Measurements from ENCODE around the gene CD74.

The CD74 gene

DNA sequence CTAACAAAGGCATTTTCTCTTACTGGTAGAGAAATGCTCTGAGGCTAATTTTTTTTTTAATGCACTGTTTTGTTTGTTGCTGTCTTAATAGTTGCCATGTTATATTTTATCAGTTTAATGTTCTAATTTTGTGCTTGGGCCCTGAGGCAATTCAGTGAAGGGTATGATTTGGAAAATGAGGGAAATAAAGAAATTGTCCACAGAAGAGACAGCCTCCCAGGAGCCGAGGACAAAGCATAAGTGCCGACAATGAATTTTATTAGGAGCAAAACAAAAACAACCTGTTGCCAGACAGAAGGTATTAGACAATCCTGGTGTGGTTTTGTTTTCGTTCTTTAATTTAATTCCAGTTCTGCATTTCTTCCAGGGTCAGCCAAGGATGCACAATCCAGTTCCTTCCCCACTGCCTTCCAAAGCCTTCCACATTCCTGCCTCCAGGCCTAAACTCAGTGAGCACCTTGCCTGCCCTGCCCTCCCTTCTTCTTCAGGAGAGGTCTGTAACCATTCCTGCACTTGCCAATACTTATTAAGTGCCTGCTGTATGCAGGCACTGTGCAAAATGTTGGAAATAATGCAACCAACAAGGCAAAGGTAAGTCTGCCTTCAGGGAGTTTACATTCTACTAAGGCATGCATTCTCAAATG lies 59.6 kb downstream of the CD74 start:
- TF ChIP-seq, protein P1, sequence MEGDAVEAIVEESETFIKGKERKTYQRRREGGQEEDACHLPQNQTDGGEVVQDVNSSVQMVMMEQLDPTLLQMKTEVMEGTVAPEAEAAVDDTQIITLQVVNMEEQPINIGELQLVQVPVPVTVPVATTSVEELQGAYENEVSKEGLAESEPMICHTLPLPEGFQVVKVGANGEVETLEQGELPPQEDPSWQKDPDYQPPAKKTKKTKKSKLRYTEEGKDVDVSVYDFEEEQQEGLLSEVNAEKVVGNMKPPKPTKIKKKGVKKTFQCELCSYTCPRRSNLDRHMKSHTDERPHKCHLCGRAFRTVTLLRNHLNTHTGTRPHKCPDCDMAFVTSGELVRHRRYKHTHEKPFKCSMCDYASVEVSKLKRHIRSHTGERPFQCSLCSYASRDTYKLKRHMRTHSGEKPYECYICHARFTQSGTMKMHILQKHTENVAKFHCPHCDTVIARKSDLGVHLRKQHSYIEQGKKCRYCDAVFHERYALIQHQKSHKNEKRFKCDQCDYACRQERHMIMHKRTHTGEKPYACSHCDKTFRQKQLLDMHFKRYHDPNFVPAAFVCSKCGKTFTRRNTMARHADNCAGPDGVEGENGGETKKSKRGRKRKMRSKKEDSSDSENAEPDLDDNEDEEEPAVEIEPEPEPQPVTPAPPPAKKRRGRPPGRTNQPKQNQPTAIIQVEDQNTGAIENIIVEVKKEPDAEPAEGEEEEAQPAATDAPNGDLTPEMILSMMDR (conservative IDR thresholded peaks at IDR 0.05; ENCODE audit: control insufficient read depth, insufficient read depth, low read depth, low read length): no peak
- H3K4me3 ChIP-seq (ENCODE audit: control insufficient read depth, low read depth, low read length): no peak overlapping the region
- no peak for DNase-seq (ENCODE audit: low read depth)

DNA sequence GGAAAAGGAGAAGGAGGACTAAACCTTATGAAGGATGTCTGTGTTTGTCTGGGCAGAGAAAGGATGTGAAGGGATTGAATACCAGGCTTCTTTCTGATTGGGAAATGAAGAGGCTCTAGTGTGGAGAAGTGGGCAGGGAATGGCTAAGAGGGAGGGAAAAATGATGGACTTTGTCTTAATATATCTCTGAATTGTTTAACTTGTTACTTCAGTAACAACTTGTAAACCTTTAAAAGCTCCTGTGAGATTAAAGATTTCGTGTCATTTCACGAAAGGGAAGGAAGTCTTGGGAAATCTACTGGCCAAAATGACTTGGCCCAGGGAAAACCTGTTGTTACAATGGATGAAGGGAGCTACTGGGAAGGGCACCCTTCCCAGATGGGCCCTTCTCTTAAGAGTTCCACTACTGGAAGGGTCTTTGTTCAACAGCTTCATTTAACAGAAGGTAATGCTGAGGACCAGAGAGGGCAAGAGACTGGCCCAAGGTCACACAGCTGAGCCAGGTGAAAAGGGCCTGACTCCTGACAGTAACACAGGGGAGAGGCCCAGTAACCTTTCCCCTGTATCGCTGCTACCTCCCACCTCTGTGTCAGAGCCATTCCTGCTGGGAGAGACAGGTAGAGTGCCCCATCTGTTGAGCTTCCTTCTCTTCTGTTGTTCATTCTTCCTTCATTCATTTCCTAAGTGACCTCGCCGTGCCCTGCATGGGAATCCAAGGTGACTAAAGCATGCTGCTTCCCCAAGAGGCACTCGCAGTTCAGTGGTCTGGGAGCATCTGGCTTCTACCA lies 60.3 kb downstream of the CD74 start:
- TF ChIP-seq, protein P1 (conservative IDR thresholded peaks at IDR 0.05; ENCODE audit: control insufficient read depth, insufficient read depth, low read depth, low read length): no peak
- no peak for DNase-seq (ENCODE audit: low read depth)

More for the DNA sequence above, 60.3 kb downstream of the CD74 start:
- no peak overlapping the region for H3K4me3 ChIP-seq (ENCODE audit: control insufficient read depth, low read depth, low read length)

Data from fibroblast of mammary gland (primary cell).